T follicular helper cell (primary cell): Measurements from ENCODE around the gene NEK8.
"Not testable (repeated sequence)": the region's sequence is repeated elsewhere in the genome, so short reads cannot be mapped to it uniquely, and the experiment has no call there.

Source experiments
- DNase-seq: peaks from one replicate; pipeline ENCODE4 v3.0.0-alpha.2; 2020; ENCODE audit warnings: low read depth

NEK8 gene

DNA sequence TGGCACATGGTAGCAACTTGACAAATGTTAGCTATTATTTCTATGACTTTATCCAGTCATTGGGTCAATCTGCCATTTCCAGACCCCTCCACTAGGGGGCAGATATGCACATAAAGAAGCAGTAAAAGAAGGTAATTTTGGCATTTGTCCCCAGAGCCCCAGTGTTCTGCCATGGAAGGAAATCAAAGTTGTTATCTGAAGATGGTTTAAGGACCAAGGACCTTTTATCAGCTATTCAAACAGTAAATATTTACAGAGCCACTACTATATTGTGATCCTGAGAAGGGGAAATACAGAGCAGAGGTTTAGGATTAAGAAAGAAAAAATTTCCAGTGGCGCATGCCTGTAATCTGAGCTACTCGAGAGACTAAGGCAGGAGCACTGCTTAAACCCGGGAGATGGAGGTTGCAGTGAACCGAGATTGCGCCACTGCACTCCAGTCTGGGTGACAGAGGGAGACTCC is 35.2 kb downstream of the NEK8 start:
- peak; percentile 69 for DNase-seq

GRCh38 chr17:28765038-28765437 is 36.5 kb downstream of the NEK8 start:
- DNase-seq: no peak

DNA sequence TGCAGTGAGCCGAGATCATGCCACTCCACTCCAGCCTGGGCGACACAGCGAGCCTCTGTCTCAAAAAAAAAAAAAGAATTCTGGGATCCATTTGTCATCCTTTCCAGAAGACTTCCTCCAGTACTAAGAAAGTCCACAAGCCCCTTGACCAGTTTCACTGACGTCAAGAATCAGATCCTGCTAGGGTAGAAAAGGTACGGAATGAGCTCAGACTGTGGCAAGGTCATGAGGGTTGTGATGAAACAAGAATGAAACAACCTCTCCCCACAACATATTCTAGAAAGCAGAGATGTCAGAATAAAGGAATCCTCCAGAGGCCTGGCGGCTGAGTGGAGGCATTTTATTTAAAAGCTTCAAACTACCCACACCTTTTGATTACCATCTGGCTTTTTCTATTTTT is 45.1 kb downstream of the NEK8 start:
- no peak for DNase-seq

DNA sequence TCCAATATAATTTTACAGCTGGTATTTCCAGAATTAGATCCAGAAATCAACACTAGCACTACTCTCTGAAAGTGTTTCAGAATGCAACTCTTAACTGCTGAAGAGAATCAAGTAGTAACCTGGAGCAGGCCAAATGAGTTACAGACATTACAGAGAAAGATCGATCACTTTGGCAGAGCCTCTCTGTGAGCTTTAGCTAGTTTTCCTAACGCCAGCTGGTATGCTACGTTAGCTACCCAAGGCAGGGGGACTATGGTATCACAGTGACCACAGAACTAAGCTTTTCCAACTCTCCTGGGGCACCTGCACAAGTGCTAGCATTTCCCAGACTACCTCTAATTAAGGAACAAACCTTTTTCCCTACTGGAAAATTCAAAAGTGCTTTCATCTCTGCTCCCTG is 45.6 kb downstream of the NEK8 start:
- DNase-seq: no peak

DNA sequence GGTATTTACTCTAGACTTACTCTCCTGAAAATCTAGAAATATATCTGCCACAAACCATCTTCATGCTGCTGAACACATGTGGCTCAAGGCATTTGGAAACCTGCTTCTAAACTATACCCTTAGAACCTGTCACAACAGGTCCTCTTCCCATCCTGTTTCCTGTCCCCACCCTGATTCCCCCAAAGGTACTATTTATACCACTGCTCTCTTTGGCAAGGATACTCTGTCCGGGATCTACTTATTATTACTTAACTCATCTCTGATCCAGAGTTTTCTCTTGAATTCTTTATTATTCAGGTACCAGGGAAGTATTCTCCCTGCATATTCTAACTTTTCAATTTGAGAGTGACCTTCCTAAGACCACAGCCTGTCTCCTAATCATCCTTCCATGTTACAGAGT is 48.6 kb downstream of the NEK8 start:
- no peak for DNase-seq

GRCh38 chr17:28779601-28780000 is 51.0 kb downstream of the NEK8 start:
- not testable (repeated sequence) for DNase-seq

- DNase-seq: no peak
Observed at GRCh38 chr17:28783161-28783560, 54.6 kb downstream of the NEK8 start.

- no peak for DNase-seq
Observed at GRCh38 chr17:28788100-28788499, 59.5 kb downstream of the NEK8 start.
